PFSK-1 (cell line): ENCODE data around the gene ACE.

ENCODE experiments used
- POLR2AphosphoS5 ChIP-seq: IDR thresholded peaks from 2 replicates; pipeline ENCODE4 v1.6.1; 2012; ENCODE audit warnings: low read depth, mild to moderate bottlenecking, control low read depth, low read length, moderate library complexity
- SIN3A ChIP-seq: IDR thresholded peaks from 2 replicates; pipeline ENCODE4 v1.6.1; 2012; ENCODE audit warnings: mild to moderate bottlenecking, low read length, moderate library complexity, borderline replicate concordance; ENCODE audit not compliant: insufficient read depth
- TAF1 ChIP-seq: IDR thresholded peaks from 2 replicates; pipeline ENCODE4 v1.6.1; 2012; ENCODE audit warnings: low read length, control low read depth, borderline replicate concordance; ENCODE audit not compliant: insufficient read depth
- TF ChIP-seq, protein P1 (sequence below), 2 experiments: IDR thresholded peaks; 2 replicates each; pipeline versions ENCODE4 v1.6.1 to v1.8.0; 2011 to 2012; ENCODE audit warnings: low read depth in 2 of 2, low read length in 2 of 2, control low read depth in 1 of 2, inconsistent platforms in 1 of 2, mild to moderate bottlenecking in 1 of 2, moderate library complexity in 1 of 2; ENCODE audit not compliant: insufficient read depth in 1 of 2

DNA sequence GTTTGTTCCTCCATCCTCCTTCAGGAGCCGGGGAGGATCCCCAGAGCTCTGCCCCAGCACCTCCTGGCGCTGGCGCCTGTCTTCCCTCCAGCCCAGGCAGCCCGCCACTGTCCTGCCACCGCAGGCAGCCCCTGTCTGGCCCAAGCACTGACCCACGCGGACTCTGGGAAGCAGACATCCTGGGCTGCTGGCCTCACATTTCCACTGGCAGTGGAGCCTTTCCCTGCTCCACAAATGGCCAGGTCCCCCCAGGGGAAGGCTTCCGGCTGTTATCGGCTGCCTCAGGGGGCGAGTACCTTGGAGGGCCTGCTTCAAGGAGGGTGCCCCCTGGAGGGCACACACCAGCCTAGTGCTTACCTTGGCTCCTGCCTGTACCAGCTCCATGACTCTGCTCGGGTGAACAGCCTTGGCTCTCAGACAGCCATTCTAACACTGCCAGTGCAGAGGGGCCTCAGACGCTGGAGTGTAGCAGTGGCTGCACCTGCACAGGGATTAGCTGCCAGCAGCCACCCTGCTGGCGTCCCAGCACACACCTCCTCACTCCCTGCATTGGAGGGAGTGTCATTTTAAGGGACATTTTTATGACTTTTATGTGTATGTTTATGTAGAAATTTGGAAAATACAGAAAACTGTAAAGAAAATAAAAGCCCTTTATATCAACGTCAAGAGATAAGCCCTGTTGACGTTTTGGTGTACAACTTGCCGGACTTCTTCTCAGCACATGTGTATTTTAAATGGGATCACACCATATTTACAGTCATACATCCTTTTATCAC, 21.0 kb downstream of the ACE start:
- TF ChIP-seq POLR2AphosphoS5: no peak
- TF ChIP-seq TAF1: no peak
- no peak for TF ChIP-seq SIN3A
- TF ChIP-seq, protein P1, sequence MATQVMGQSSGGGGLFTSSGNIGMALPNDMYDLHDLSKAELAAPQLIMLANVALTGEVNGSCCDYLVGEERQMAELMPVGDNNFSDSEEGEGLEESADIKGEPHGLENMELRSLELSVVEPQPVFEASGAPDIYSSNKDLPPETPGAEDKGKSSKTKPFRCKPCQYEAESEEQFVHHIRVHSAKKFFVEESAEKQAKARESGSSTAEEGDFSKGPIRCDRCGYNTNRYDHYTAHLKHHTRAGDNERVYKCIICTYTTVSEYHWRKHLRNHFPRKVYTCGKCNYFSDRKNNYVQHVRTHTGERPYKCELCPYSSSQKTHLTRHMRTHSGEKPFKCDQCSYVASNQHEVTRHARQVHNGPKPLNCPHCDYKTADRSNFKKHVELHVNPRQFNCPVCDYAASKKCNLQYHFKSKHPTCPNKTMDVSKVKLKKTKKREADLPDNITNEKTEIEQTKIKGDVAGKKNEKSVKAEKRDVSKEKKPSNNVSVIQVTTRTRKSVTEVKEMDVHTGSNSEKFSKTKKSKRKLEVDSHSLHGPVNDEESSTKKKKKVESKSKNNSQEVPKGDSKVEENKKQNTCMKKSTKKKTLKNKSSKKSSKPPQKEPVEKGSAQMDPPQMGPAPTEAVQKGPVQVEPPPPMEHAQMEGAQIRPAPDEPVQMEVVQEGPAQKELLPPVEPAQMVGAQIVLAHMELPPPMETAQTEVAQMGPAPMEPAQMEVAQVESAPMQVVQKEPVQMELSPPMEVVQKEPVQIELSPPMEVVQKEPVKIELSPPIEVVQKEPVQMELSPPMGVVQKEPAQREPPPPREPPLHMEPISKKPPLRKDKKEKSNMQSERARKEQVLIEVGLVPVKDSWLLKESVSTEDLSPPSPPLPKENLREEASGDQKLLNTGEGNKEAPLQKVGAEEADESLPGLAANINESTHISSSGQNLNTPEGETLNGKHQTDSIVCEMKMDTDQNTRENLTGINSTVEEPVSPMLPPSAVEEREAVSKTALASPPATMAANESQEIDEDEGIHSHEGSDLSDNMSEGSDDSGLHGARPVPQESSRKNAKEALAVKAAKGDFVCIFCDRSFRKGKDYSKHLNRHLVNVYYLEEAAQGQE (IDR thresholded peaks at IDR 0.05; ENCODE audit: insufficient read depth in 1 of 2, low read depth in 2 of 2, low read length in 2 of 2): no peak
